Erythroblast (primary cell): ENCODE results near the gene CADPS2.
"Not testable (repeated sequence)": the region's sequence is repeated elsewhere in the genome, so short reads cannot be mapped to it uniquely, and the experiment has no call there.

Experiments used
- DNase-seq, 2 experiments: peaks; one replicate each; lab custom pipeline; 2025; lab: John Stamatoyannopoulos, UW
- GATA1 ChIP-seq: IDR thresholded peaks from 2 replicates; pipeline ENCODE4 v1.6.1; 2011; ENCODE audit warnings: low read depth, mild to moderate bottlenecking, control low read depth, low read length, moderate library complexity
- POLR2A ChIP-seq: IDR thresholded peaks from 2 replicates; pipeline ENCODE4 v1.6.1; 2011; ENCODE audit warnings: mild to moderate bottlenecking, low read length

The CADPS2 gene

DNA sequence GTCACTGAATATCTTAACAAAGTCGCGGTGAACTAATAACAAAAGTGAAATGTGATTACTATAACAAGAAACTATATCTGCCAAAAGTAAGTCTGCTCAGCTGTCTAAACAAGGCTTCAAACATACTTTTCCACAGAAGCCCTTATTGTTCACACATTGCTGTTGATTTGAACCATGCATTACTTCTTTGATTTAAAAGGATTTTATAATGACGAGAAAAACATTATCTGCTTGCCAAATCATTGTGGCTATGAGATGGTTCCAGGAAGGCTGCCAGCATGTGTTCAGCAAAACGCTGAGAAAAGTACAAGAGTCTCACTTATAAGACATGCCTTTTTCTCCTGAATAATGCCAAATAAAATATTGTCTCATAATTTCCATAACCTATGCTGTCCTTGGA lies 211.8 kb downstream of the CADPS2 start:
- no peak for TF ChIP-seq POLR2A
- no peak for TF ChIP-seq GATA1
- DNase-seq: no peak

DNA sequence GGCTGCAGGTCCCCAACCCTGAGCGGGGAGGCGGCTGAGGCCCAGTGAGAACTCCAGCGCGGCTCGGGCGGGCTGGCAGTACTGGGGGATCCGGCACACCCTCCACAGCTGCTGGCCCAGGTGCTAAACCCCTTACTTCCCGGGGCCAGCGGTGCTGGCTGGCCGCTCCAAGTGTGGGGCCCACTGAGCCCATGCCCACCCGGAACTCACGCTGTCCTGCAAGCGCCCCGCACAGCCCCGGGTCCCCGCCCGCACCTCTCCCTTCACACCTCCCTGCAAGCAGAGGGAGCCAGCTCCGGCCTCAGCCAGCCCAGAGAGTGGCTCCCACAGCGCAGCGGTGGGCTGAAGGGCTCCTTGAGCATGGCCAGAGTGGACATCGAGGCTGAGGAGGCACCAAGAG lies 212.3 kb downstream of the CADPS2 start:
- TF ChIP-seq POLR2A (no peak), GATA1 (no peak)
- DNase-seq: no peak

DNA sequence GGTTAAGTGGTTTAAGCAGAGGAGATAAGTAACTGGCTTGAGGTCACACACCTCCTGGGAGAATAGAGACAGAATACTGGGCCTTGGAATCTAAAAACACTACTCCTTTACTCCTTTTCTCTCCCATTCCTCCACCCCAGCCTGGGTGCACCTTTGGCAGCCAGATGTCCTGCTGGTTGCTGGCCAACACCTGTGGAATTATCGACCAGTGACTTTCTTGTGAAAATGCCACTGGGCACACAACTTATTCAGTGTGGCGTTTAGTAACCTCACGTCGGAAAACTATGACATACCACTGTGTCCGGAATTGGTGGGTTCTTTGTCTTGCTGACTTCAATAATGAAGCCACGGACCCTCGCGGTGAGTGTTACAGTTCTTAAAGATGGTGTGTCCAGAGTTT lies 213.7 kb downstream of the CADPS2 start:
- TF ChIP-seq GATA1 (no peak), POLR2A (no peak)
- DNase-seq: no peak

DNA sequence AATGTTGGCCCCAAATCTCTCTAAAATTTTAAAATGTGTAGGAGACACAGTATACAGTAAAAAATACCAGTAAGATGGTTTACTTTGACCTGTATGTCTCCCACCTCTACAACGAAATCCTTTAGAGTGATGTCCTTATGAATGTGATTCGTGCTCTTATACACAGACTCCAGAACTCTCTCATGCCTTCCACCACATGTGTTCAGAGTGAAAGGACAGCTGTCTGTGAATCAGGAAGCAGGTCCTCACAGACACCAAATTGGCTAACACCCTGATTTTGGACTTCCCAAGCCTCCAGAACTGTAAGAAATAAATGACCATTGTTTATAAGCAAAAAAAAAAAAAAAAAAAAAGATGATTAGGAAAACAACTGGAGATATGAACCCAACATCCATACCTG lies 222.5 kb downstream of the CADPS2 start:
- TF ChIP-seq POLR2A (no peak), GATA1 (no peak)
- DNase-seq: no peak

DNA sequence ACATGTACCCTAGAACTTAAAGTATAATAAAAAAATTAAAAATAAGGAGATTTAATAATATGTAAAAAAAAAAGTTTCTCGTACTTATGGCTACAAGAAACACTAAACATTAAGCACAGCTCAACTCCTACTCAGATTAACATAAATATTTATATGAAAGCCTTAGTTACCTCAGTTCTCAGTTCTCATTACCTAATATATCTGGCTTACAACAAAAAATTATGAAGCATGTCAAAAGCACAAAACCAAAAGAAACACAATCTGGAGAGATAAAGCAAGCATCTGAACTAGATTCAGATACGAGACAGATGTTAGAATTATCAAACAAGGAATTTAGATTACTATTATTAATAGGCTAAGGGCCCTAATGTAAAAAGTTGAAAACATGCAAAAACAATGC lies 227.4 kb downstream of the CADPS2 start:
- TF ChIP-seq GATA1 (no peak), POLR2A (no peak)
- DNase-seq: no peak

DNA sequence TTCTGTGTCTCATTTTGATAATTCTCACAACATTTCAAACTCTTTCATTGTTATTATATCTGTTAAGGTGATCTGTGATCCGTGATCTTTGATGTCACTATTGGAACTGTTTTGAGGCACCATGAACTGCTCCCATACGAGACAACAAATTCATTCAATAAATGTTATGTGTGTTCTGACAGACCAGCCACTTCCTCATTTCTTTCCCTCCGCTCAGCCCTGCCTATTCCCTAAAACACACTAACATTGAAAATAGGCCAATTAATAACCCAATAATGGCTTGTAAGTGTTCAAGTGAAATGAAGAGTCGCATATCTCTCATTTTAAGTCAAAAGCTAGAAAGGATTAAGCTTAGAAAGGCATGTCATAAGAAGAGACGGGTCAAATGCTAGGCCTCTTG lies 232.6 kb downstream of the CADPS2 start:
- no peak for DNase-seq
- TF ChIP-seq POLR2A: no peak
- TF ChIP-seq GATA1: no peak

DNA sequence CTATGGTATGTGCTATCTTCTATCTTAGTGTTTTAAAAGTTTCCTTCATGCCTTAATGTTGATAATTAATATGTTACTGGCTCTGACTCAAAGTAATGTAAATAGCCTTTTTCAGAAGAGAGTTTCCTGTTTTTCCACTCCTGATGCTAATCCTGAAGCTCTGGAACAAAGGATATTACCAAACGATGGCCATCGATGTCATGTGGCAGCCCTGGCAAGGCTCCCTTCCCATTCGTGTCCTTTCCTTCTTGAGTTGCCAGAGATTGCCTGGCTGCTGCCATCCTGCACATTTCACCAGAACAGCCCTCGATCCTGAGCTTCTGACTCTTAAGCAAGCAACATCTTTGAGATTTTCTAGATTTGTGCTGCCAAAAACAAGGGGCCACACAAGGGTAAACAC lies 233.4 kb downstream of the CADPS2 start:
- DNase-seq: no peak
- TF ChIP-seq GATA1 (no peak), POLR2A (no peak)

DNA sequence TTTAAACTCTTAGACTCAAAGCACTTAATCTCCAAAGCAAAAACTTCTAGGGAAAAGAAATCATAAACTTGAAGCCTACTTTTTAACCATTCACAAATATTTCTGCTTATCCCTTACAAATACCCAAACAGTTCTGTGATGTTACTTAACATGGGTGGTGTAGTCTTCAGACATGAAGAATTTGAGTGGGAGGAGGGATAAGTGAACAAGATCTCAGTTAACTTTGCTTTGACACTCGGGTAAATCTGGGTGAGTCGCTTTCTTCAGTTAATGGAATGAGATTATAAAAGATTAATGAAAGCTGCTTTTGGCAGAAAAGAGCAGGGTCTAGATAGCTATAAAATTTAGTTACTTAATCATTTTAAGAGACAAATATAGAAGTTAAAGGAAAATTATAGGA lies 234.8 kb downstream of the CADPS2 start:
- DNase-seq: no peak
- TF ChIP-seq POLR2A (no peak), GATA1 (no peak)

DNA sequence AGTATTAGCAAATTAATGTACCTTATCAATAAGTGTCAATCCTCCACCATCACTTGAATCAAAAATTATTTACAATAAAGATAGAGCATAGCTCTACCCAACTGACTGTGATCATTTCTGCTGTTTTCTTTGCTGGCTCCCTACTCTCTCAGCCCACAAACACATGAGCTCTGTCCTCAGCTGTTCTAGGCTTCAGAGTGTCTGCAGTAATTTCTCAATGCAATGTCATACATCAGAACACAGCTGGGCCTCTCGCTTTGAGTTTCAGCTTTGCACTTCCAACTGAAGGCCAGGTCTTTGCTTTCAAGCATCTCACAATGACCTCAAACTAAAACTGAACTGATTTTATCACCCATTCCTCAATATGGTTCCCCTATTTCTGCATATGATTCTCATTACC lies 243.0 kb downstream of the CADPS2 start:
- DNase-seq: no peak
- TF ChIP-seq POLR2A (no peak), GATA1 (no peak)

- no peak for TF ChIP-seq POLR2A
- TF ChIP-seq GATA1: no peak
- DNase-seq: no peak
These were observed 247.8 kb downstream of the CADPS2 start for GRCh38 chr7:122638459-122638858.

- no peak for DNase-seq
- TF ChIP-seq GATA1 (no peak), POLR2A (no peak)
These were observed 248.5 kb downstream of the CADPS2 start for GRCh38 chr7:122637784-122638183.

DNA sequence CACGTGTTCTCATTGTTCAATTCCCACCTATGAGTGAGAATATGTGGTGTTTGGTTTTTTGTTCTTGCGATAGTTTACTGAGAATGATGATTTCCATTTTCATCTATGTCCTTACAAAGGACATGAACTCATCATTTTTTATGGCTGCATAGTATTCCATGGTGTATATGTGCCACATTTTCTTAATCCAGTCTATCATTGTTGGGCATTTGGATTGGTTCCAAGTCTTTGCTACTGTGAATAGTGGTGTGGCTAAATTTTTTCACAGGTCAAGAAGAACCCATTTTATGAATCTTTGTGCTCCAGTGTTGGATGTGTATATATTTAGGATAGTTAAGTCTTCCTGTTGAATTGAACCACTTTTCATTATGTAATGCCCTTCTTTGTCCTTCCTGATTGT lies 250.8 kb downstream of the CADPS2 start:
- DNase-seq: not testable (repeated sequence)

DNA sequence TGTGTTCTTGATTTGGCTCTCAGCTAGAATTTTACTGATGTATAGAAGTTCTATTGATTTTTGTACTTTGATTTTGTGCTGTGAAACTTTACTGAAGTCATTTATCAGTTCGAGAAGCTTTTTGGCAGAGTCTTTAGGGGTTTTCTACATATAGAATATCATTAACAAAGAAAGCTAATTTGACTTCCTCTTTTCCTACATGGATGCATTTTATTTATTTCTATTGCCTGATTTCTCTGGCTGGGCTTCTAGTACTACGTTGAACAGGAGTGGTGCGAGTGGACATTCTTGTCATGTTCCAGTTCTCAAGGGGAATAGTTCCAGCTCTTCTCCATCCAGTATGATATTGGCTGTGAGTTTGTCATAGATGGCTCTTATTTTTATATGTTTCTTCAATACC lies 252.8 kb downstream of the CADPS2 start:
- TF ChIP-seq POLR2A (no peak), GATA1 (no peak)
- no peak for DNase-seq

- TF ChIP-seq GATA1 (no peak), POLR2A (no peak)
- DNase-seq: no peak
These were observed 254.0 kb downstream of the CADPS2 start for GRCh38 chr7:122632238-122632637.

- TF ChIP-seq GATA1 (no peak), POLR2A (no peak)
- DNase-seq: no peak
These were observed 256.8 kb downstream of the CADPS2 start for GRCh38 chr7:122629412-122629953.

- TF ChIP-seq GATA1 (no peak), POLR2A (no peak)
- no peak for DNase-seq
These were observed 257.4 kb downstream of the CADPS2 start for GRCh38 chr7:122628651-122629411.
